GM12801 (cell line): ENCODE measurements around the gene PRTFDC1.

Experiments
- CTCF ChIP-seq: IDR thresholded peaks from one replicate; pipeline ENCODE4 v1.5.1; 2011; ENCODE audit warnings: control low read depth; ENCODE audit not compliant: insufficient read length; ENCODE audit errors: extremely low read depth

Gene PRTFDC1

GRCh38 chr10:24912215-24912614, 40.2 kb downstream of the PRTFDC1 start:
- no peak for TF ChIP-seq CTCF

DNA sequence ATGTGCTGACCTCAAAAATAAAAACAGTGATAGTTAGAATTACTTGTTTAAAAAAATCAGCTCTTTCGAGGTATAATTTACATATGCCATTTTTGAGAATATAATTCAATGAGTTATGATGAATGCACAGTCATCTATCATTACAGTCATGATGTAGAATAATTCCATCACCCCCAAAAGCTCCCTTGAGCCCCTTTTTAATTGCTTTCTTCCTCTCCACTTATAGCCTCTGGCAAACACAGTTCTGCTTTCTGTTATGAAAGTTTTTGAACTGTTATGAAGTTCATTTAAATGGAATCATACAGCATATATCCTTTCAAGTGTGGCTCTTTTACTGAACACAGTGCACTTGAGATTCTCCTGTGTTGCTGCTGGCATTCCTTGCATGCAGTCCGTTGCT, 41.4 kb downstream of the PRTFDC1 start:
- no peak for TF ChIP-seq CTCF

- TF ChIP-seq CTCF: no peak
Observed at GRCh38 chr10:24910574-24910973, 41.8 kb downstream of the PRTFDC1 start.

DNA sequence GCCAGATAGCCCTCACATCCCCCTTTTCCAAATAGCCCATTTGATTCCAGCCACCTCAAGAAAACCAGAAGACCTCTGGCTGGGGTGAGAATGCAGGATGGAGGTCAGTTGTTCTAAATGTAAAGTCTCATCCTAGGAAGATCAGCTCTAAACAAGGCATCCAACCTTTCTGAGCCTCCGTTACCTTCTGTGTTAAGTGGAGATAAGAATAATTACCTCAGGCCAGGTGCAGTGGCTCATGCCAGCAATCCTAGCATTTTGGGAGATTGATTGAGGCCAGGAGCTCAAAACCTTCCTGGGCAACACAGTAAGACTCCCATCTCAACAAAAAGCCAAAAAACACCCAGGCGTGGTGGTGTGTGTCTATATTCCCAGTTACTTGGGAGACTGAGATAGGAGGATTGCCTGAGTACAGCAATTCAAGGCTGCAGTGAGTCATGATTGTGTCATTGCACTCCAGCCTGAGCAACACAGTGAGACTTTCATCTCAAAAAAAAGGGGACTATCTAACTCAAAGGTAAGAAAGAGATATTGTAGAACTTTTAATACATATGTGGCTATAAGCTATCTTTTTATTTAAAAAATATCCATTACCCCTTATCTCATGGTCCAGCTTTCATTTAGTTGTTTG, 43.5 kb downstream of the PRTFDC1 start:
- TF ChIP-seq CTCF: no peak

DNA sequence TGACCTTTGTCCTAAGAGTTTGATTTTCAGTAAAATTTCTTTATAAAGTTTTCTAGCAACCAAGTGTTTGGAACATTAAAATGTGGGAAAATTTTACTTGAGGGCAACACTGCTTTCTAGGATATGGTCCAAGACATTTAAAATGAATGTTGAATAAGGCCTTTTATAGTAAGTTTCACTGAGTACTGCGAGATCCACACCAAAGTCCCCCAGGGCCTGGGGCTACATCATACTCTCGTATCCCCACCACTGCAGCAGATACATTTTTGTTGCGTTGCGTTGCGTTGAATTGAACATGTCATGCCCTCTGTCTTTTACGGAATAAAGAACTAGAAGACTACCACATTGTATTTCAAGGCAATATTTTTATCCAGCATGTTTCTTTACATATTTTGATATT, 44.5 kb downstream of the PRTFDC1 start:
- TF ChIP-seq CTCF: no peak

- no peak for TF ChIP-seq CTCF
Observed at GRCh38 chr10:24906372-24906771, 46.0 kb downstream of the PRTFDC1 start.

- no peak for TF ChIP-seq CTCF
Observed at GRCh38 chr10:24904824-24905223, 47.6 kb downstream of the PRTFDC1 start.

GRCh38 chr10:24902400-24902728, 50.0 kb downstream of the PRTFDC1 start:
- no peak for TF ChIP-seq CTCF
